NCI-H2081 treated with DMSO at 0.1 percent for 48 hours (cell line): ENCODE results near the gene SEC62.
"Not testable (repeated sequence)": the region's sequence is repeated elsewhere in the genome, so short reads cannot be mapped to it uniquely, and the experiment has no call there.

Source experiments
- DNase-seq: peaks from one replicate; lab custom pipeline; 2025; lab: John Stamatoyannopoulos, UW

Gene SEC62

GRCh38 chr3:170016057-170016456 is 49.5 kb downstream of the SEC62 start:
- DNase-seq = no peak

DNA sequence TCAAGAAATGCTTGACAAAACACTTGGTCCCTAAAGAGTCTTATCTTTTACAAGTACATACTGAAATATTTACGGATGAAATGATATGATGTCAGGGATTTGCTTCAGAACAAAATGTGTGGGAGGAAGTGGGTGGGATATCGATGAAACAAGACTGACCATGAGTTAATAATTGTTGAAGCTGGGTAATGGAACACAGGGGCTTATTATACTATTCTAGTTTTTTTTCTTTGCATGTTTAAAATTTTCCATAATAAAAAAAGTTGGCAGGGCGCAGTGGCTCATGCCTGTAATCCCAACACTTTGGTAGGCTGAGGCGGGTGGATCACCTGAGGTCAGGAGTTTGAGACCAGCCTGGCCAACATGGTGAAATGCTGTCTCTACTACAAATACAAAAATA is 52.7 kb downstream of the SEC62 start:
- not testable (repeated sequence) for DNase-seq

- no peak for DNase-seq
These were observed 54.5 kb downstream of the SEC62 start for GRCh38 chr3:170021083-170021482.

GRCh38 chr3:170022336-170022735 is 55.7 kb downstream of the SEC62 start:
- no peak for DNase-seq

DNA sequence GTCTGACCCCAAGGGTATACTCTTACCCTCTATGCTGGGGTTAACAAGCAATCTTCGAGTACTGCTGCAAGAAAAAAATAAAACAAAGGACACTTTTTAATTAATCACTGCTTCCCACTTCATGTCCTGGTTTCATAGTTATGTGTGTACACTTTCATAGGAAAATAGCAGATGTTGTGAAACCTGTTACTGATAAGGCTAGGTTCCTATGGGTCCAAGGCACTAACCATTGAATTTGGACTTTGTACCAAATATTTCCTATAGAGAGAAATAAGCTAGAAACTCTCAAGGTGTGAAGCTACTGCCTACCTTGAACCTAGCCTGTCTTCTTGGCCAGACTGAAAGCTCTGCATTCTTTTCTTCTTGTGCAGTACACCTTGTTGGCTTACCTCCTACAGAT is 56.6 kb downstream of the SEC62 start:
- no peak for DNase-seq

GRCh38 chr3:170024581-170024980 is 58.0 kb downstream of the SEC62 start:
- no peak for DNase-seq

DNA sequence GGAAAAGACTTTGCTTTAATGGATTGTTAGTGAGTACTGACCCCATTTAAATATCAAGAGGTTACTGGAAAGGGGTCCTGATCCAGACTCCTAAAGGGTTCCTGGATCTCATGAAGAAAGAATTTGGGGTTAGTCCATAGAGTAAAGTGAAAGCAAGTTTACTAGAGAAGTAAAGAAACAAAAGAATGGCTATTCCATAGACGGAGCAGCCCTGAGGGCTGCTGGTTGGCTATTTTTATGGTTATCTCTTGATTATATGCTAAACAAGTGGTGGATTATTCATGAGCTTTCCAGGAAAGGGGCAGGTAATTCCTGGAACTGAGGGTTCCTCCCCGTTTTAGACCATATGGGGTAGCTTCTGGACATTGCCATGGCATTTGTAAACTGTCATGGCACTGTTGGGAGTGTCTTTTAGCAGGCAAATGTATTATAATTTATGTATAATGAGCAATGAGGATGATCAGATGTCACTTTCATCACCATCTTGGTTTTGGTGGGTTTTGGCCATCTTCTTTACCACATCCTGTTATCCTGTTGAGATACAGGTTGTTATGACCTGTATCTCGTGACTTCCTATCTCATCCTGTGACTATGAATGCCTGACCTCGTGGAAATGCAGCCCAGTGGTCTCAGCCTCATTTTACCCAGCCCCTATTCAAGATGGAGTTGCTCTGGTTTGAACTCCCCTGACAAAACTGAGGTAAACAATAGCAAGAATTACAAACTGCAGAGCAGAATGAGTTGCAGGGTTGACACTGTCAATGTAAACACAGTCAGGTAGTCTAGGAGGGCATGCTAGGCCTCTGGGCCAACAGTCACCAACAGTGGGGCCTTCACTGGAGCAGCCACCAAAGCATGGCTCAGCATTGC is 60.9 kb downstream of the SEC62 start:
- no peak for DNase-seq

DNA sequence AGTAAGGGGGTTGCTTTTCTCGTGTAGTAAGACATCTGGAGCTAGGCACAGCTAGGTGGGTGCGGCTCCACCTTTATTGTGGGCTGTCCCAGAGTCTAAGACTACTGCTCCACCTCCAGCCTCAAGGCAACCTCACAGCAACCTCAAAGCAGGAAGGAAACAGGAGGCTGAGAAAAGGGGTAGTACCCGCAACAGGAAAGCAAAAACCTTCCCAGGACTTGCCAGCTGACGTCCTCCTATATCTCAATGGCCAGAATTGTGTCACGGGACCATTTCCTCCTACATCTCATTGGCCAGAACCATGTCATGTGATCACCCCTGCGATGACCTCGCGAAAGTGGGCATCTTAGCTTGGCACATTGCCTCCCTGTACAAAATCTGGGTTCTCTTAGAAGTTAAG is 66.9 kb downstream of the SEC62 start:
- no peak for DNase-seq

DNA sequence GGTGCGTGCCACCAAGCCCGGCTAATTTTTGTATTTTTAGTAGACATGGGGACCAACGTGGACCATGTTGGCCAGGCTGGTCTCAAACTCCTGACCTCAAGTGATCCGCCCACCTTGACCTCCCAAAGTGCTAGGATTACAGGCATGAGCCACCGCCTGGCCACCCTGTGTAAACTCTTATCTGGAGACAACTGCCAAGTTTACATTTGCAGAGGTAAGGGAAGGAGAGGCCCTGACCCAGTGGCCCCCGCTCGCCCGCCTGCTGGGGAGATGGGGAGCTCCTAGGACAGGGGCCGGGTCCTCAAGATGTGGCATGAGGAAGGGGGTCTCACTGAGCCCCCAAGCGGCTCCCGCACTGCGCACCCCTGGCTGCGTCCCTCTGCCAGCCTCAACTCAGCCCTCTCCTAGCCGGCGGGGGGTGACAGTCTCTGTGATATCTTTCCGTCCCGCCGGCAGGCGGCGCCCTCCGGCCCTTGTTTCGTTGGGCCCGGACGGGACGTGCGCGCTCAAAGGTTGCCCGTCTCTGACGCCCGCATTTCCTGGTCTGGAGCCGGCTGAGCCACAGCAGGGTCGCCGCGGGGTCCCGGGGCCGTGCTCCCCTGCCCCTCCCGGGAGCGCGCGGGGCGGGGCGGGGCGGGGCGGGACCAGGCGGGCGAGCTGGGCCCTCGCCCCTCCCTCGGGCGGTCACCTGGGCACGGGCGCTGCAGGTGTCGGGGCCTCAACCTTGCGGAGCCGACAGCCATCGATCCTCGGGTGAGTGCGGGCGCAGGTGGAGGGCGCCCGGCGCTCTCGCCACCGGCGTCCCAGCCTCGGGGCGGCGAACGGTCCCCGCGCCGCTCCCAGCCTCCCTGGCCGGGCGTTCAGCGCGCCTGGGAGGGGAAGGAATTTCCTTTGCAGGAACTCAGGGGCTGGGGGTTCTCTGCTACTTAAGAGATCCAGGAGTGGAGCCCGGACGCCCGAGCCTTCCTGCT is 71.1 kb downstream of the SEC62 start, which contains the start of gene GPR160:
Gene GPR160 (plus strand): TSS at position 533 of the 971 bp plus-strand sequence. CDS start 45,978 bp downstream, outside the sequence.
- peak; percentile 49 for DNase-seq

DNA sequence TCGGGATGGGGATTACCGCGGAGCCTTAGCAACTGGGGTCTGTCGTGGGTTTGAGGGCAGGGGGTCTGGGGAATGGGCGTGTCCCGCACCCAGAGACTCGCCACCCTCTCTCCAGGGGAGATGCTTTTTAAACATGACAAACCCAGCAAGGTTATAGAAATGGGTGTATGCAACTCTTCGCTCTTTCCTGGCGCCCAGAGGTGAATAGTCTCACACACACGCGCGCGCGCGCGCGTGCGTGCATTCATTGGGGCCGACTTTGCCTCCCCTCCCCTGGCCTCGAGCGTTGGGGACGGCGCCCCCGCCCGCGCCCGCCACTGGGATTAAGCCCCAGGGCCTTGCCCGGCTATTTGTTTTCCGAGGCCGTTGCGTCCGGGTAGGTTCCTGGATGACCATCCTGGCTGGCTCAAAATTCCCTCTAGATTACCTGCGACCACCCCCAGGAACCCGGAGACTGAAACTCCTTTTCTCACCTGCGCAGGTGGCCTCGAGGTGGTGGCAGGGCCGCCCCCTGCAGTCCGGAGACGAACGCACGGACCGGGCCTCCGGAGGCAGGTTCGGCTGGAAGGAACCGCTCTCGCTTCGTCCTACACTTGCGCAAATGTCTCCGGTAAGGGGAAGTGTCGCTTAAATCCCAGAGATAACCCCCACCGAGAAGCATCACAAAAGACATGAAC is 72.0 kb downstream of the SEC62 start:
- no peak for DNase-seq

DNA sequence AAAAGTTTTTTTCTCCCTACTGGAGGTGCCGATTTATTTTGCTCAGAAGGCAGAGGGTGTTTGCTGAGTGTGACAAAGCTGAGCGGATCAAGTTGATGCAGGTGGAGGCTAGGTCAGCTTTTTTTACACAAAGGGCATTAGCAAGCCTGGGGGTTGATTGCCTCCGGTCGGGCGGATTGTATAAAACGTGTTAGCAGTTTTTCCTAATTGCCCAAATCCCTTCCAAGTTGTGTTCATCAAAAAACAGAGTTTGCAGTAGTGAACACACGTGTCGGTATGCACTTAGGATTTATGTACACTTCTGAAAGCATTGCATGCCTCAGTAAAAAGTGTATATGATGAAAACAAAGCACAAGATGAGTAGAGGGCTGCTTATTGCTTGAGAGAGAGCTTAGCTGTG is 73.8 kb downstream of the SEC62 start:
- DNase-seq = no peak

DNA sequence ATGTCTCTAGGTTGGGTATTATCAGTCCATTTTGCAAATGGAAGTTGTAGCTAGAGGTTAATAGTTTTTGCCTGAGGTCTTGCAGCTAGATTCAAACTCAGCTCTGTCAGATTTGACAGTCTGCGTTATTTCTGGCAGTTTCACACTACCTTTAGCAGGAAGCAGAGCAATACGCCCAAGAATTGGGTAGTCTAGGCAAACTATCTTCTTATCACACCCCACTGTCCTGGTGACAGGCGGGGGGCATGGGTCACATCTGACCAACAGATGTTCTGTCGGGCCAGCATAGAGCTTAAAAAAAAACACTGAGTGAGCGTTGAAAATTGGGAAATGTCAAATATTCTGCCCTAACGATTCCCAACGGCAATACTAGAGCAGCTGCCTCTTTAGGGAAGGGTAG is 76.9 kb downstream of the SEC62 start:
- no peak for DNase-seq

DNA sequence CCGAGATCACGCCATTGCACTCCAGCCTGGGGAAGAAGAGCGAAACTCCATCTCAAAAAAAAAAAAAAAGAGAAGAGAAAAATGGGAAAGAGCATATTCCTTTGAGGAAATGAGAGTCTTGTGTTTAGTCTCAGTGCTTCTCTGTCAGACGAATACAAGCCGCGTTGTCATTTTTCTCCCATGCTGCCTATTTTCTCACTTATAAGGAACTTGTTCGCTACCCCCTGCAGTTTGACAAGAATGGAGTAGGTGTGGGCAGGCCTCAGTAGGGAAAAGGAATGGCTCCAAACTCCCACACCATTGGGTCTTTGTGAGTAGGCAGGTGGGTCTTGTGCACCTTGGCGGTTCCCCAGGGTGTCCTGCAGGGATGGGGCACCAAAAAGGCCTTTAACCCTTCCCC is 77.7 kb downstream of the SEC62 start:
- no peak for DNase-seq

DNA sequence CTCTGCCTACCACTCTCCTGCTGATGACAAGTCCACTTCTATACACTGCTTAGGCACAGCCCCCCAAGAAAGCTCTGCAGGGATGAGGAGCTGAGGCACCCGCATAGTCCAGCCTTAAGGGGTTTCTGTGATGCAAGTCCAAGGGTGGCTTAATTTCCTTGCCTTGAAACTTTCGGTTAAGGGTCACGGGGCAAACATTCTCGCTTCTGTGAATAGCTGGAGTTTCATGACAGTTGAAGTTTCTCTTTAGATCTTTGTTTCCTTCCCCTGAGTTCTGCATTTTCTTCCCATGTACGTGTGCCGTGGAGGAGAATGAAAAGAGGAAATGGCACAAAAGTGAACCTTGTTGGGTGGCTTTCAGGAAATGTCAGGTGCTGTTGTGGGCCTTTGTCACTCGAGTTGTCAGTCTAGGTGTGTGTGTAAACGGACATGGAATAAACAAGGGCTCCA is 78.2 kb downstream of the SEC62 start:
- DNase-seq = no peak

DNA sequence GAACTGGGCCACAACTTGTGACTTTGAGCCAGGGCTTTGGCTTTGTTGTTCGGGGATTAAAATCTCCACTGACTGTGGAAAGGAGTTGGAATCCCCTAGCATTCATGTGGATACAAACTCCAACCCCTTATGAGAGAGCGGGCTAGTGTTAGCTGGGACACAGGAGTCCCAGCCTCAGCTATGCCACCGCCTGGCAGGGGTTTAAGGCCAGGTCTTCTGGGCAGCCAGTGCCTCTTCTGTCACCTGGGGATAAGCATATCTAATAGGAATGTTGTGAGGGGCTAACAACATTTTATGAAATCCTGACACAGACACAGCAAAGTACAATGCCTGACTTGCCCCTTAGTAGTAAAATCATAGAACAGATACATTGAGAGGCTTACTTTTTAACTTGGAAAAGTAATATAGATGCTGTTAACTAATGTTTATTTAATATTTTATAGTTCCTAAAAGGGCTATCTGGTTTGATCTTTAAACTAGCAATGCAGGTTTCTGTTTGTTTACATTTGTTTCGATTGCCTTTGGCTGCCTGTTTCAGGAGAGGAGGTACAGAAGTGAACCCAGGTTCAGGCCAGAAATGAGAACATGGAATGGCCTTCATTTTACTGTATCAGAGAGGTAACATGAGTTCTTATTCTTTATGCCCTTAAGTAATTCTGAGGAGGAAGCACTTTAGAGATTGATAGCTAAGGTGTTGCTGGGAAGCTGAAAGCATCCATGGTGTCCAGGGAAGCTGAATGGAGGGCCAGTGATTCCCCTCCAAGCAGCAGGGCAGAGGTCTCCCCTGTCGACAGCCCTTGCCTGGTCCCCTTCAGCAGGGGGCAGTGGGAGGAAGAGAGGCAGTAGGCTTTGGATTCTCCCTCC is 79.9 kb downstream of the SEC62 start:
- DNase-seq = no peak

- DNase-seq = no peak
These were observed 80.5 kb downstream of the SEC62 start for GRCh38 chr3:170047133-170047404.
